A172 (cell line): ENCODE data around the gene GPRIN3. TPM values are rescaled to one million over a fixed set of nuclear protein-coding genes. Genes with fewer than 3 reads are reported as not detected.

ENCODE experiments used
- DNase-seq: peaks from one replicate; pipeline ENCODE4 v3.0.0-alpha.2; 2015; ENCODE audit warnings: low spot score
- total RNA-seq: library from RNA; depleted of rRNA; stranded (reverse); fragments of >200 nt; shearing (Covaris generic); gene quantifications from 2 replicates; pipeline ENCODE4 v1.2.3, GENCODE V29; 2014

The GPRIN3 gene
- total RNA-seq, 1 experiment from 2014 or later = 0.41 TPM

DNA sequence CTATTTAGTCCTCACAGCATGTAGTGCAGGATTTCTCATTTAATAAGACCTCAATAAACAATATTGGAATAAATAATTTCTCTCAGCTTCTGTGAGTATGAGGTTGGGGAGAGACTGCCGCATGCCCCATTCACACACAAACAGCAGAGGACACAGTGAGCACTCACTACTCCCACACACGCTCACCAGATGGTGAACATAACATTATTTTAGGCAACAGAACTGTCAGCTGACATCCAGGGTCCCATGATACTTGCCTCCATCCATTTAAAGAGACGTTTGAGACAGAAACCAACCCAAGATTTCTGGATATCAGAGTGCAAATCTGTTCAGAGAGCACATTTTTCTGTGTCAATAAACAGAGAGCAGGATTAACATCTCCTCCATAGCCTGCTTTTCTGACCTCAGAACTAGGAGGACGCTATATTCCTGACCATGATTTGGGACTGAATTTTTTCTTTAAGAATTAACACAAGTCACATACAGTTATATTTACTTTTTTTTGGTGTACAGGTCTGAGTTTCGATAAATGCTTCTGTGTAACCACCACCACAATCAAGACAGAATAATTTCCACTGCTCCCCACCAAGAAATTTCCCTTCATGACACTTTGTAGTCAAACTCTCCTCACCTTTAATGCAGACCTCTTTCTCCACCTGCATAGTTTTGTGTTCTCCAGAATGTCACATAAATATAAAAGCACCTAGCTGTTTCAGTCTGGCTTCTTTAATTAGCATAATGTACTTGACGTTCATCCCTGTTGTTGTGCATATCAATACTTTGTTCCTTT is 16.7 kb downstream of the GPRIN3 start:
- DNase-seq = no peak

DNA sequence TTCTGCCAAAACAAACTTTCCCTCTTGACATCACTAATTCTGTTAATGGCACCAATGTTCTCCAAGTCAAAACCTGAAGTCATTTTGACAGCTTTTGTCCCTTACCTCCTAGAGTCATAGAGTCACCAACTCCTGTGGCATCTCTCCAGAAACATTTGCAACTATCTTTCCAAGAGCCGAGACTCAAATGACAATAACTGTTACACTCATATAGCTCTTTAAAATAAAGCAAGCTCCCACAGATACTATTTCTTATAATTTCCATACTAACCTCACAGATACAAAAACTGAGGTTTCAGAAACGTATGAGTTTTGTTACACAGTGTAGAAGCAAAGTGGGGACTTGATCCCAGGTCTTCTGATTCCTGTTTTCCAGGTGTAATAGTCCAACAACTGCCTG is 18.3 kb downstream of the GPRIN3 start:
- DNase-seq = no peak

DNA sequence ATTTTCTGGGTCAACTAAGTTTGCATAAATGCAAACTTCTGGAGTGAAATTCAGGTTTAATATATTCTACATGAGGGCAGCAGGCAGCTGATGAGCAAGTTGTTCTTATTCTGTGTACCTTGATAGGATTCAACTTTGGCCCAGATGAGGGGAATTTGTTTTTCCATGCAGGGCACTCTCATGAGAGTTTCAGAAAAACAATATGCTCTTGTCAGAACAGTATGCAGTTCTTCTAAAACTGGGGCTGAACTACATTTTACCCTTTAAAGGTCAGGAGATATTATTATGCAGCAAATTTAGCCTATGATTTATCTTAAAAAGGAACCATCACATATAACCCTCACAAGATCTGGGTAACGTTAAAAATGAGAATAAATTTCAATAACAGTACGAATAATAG is 19.2 kb downstream of the GPRIN3 start:
- DNase-seq = no peak

DNA sequence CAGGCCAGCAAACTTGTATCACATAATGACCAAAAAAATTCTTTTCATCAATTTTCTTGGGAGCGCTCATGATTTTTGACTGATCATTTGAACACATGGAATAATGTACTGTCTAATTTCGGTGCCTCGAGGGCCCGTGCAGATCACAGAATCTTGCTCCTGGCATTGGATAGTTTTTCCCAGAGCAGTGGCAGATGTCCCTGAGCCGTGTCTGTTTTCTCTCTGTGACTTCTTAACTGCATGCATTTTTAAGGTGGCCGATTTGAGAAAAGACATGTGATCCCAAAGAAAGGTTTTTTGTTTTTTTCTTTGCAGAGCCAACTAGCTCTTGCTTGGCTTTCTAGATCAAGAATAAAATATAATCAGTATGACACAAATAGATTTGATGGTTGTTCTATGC is 19.7 kb downstream of the GPRIN3 start:
- no peak for DNase-seq

DNA sequence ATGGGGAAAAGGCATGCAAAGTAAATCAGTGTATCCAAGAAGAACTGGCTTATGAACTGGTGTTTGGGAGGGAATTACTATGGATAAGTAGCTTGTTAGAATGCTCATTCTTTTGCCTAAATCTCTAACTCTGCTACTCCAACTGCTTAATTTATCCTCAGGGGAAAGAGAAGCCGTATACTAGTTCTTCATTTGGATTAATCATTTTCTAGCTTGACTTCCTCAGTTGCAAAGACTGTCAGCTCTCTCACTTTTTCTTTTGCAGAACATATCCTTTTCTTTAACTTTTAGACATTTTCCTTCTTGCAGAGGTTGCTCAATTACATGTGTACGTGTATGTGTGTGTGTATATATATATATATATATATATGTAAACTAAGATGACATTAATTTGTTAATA is 21.9 kb downstream of the GPRIN3 start:
- no peak for DNase-seq

DNA sequence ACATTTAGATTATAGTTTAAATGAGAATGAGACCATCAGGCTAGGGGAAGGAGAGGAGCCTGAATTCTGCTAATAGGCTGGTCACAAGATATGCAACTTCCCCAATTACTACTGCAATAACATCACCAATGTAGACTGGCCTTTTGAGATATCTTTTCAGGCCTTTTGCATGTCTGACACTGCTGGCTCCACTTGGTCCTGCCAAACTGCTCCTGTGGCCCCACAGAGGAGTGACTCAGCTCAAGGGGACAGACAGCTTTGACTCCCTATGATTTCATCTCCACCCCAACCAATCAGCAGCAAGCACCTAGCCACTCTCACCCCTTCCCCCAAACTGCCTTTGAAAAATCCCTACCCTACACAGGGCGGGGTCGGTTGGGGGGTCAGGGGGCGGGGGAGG is 22.8 kb downstream of the GPRIN3 start:
- DNase-seq = peak; percentile 15

DNA sequence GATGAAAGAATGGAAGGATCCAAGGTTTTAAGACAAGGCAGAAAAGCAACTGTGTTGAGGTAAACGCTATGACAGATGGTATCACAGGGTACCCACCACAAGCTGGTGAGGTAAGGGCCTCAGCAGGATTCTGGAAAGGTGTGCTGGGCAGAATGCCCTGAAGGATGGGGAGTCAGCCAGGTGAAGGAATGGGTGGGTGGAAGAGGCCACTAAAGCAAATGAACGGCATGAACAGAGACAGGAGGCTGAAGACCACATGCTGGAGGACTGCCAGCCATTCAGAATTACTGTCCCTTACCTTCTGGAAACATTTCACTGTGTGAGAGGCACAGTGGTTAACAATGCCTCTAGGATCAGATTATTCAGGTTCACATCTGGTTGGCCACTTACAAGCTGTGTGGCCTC is 23.6 kb downstream of the GPRIN3 start:
- DNase-seq = no peak

DNA sequence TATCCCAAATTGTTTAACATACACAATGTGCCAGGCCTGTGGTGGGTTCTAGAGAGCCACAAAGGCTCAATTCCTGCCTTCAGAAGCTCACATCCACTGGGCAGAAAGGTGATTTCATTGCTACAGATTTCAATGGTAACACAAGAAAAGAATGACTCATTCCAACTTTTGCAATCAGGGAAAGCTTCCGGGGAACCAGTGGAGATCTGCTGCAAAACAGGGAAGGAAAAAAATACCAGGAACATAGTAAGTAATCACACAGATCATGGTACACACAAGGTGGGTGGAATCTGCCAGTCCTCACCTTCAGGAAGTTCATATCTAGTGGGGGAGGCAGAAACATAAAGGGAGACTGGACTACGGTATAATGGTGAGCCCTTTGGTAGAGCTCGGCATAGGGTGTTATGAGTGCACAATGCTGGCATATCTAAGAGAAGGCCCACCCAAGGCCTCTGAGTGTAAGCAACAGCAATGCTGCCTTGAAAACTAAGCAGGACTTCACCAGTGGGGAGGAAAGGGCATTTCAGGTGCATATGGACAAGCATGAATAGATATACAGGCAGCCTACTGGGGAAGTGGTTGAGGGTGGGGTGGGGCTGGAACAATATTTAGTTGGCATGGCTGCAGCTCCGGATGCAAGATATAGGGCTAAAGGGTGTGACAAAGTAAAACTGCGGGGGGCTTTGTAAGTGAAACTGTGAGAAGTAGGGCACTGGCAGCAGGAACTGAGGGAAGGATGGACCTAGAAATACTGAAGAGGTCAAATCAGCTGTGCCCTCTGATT is 24.2 kb downstream of the GPRIN3 start:
- DNase-seq = peak; percentile 23

DNA sequence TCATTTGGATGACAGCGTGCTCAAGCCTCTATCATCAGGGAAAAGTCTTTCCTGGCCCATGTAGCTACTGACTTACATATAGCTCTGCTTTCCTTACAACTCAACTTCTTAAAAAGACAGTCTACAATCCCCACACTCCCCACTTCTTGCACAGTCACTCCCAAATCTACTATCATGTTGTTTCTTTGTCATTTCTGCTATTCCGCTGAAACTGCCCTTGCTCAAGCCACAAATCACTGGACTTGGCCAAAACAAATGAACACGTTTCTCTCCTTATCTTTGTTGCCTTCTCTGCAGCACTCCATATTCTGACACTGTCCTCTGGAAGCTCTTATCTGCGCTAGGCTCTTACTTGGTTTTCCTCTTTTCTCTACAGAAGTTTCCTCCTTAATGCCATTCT is 28.2 kb downstream of the GPRIN3 start:
- no peak for DNase-seq

DNA sequence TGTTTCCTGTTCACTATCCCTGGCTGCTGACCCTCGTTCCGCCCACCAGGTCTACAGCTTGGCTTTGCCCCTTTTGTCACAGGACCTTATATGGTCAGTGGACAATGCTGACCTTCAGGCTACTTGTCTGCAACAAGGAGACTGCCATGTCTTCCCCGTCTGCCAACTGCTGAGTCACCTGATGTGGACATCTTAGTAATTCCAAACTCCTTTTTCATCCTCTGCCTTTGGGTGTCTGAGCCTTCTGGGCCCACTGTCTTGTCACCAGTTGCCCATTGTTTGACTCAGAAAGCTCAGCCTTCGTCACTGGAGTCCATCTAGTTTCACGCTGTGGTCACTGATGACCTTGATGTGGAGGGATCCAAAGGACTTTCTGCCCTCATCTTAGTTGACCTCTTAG is 30.2 kb downstream of the GPRIN3 start:
- DNase-seq = peak; percentile 13

DNA sequence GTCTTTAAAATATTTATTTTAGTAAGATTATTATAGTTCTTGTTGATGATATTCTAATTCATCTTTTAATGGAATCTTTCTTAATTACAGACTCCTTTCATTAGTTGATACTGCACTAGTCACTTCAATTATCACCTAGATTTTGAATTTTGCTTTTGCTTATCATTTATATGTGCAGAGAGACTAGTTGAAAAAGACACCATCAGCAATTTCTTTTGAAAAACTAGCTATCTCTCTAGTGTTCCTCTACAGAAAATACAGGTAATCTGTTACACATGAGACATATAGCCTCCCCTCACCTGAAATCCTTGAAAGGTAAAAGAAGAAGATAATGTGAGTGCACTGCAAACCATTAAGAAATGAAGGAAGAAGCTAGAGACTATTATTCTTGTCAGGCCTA is 31.3 kb downstream of the GPRIN3 start:
- DNase-seq = no peak

DNA sequence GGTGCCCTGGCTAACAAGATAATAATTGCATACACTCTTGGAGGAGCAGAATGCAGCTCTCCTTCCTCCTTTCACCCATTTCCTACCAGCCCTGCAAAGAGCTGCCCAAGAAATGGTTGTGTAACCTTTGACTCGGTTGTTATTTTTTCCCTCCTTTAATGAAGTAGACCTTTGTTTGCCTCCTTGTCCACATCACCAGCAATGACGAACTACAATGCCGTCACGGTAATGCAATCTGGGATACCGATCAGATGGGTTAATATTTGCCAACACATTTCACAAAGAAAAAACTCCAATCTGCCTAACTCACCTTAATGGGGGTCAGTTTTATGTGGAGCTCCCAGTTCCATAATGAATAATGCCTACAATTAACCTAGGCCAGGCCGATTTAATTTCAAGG is 32.0 kb downstream of the GPRIN3 start:
- DNase-seq = no peak

DNA sequence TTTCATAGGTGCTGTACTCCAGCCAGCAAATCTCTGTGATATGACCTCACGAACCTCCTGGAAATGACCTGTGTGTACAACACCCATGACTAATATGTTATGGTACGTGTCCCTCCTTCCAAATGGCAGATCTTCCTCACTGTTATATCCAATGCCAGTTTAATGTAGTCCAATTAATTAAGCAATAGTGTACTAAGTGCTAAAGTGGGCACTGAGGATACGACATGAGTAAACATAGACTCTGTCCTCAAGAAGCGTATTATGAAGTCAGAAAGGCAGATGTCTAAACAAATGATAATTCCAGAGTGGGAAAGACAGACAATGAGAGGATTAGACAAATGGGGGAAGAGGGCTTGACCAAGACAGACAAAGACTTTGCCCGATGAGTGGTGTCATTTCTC is 33.9 kb downstream of the GPRIN3 start:
- no peak for DNase-seq

DNA sequence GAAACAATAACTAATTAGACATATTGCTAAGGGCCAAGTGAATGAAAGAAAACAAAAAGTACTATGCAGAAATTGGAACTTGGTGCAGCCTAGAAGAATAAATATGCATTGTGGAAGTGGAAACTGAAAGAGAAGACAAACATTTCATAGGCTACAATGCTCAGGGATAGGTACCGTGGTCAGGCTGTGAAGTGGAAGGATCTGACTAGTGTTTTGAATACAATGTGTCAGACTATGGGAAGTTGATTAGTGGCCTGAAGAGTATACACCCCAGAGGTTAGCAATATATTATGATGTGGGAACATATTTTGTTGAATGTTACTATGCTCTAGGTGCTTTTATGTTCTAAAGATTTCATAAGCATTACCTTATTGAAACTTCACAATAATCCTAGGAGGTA is 36.8 kb downstream of the GPRIN3 start:
- DNase-seq = no peak

DNA sequence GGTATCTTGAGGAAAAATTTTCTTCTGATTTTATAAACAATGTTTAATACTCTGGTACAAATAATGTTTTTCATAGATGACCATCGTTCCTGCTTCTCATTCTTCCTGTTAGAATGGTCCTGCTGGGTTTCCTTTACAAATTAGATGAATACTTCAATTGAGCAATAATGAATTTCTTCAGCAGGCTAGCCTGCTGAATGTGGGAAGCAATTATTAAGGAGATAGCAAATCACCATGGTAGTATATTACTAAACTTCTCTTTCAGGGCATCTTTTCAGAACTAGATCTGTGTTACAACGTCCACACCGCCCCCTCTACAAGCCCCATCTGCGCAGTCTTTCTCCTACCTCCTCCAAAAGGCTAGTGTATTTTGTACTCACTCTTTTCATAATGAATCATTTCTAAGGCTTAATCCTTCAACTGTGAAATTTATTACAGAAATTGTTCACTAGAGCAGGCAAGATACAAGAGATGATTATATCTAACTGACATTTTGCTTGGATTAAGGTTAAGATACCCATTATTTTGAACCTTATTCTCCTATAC is 38.4 kb downstream of the GPRIN3 start:
- DNase-seq = no peak

DNA sequence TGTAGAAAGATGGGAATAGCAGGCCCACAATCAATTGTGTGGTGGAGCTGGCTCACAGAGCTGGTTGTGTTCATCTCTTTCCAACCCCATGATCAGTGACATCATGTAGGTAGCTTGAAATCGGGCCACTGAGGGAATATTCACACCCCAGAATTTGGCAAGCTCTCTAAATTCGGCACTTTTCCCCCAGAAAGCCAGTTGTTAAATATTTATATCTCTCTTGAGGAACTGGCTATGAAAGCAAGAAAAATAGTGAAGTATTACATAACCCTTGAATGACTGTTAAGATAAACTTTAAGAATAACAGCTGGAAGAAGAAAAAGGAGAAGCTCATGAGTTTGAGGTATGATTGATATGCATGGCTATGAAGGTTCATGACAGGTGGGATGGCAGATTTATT is 38.9 kb downstream of the GPRIN3 start:
- DNase-seq = no peak

DNA sequence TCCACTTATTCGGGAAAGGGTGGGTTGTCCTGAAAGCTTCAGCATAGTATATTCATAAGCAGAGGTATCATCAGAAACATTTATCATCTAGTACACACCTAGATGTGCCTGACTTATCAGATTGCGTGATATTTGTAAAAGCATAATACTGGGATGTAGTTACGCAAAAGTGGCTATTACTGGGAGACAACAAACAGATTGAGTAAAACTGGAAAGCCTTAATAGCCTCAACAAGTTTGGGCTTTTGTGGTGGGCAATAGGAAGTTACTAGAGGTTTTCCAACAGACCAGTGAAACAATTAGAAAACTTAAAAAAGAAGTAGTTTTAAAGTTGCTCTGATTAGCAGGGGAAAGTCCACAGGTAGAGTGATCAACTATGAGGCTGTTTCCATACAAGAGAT is 39.8 kb downstream of the GPRIN3 start:
- no peak for DNase-seq

DNA sequence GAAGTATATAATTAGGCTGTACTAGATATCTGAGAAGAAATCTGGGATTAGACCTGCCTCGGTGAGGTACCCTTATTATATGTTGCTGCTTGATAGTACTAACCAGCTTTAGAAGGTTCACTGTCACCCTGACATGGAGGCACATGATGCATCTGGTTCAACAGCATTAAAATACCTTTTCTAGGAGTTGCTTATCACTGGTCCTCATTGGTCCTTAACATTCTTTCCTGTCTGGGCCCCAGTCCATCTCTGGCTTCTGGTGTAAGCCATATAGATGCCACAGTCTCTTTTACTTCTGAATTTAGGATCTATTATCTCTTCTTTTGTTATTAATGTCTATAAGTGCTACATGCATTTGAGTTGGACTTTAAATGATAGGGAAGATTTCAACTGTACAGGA is 40.2 kb downstream of the GPRIN3 start:
- no peak for DNase-seq

DNA sequence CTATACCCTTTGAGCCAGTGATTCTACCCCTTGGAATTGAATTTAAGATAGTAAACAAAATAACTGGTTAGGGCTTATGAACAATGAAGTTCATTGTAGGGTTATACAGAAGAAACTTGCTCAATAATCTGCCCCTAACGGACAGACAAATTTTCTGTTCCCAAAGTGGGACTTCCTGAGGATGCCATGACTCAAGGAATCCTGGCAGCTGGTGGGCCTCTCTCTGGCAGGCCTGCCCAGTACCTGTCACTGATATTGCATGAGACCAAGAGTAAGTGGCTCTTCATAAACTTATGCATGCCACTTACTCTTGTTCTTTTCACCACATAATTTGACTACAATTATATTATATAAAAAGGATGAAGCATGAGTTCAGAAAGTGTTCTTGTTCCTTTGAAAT is 41.5 kb downstream of the GPRIN3 start:
- no peak for DNase-seq

DNA sequence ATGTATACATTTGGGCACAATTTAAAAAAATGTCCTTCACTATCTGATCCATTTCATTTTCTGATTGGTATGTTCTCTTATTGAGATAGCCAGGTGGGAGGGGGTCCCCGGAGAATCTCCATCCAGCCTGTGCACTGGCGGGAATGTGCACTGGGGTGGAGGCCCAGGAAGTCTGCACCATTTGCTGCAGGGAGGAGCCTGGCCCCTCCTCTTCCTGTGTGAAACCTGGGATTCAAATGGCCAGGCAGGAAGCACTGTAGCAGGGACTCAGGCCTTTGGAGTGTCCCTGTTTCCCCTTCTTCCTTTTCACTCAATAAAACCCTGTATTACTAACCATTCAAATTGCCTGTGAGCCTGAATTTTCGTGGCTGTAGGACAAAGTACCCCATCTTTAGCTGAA is 44.3 kb downstream of the GPRIN3 start:
- DNase-seq = no peak

DNA sequence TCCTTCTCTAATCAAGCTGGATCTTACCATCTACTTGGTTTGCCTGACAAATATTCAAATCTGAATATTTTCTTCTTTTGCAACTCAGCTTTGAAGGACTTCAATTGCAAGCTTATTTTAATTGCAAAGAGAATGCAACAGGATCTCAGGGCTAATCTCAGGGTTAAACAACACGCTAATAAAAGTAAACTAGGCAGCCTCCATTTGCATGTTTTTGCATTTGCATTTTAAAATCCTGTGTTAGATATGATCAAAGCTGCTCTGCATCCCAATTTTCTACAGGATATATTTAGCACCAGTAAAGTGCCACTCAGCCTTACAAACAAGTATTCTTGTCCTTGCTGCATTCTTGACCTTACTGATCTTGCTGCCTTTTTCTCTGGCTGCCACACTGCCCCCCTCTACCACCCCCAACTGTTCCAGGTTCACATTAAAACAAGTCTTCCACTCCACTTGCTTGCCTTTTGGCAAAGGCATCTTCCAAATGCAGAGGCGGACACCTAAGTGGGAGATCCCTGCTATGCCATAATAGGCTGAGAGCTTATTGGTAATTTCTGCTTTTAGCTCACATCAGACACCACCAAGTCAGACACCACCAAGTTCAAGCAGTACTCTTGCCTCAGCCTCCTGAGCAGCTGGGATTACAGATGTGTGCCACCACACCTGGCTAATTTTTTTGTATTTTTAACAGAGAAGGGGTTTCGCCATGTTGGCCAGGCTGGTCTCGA is 48.1 kb downstream of the GPRIN3 start:
- no peak for DNase-seq

DNA sequence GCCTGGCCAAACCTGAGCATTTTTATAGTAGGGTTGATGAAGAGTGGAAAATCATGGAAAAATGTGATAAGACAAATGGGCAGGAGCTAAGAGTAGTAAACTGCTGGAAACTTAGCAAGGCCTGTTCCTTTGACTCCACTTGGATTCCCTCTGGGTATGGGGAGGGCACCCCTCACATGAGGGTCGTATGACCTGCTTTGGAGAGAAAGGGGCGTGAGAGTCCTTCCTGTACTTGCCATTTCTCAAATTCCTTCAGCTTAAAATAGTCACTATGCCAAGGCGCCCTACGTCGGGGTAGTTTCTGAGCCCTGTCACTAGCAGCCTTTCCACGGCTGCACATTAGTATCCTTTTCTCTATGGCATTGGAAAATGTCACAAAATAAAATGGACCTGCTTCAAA is 49.1 kb downstream of the GPRIN3 start:
- DNase-seq = no peak
